HG03354 (cell line): Measurements from ENCODE around the gene GPR150.

Experiments used
- ATAC-seq: cut with Tn5 transposase; IDR thresholded peaks from one replicate; pipeline ENCODE4 v1.9.1; 2021; ENCODE audit warnings: mild to moderate bottlenecking; ENCODE audit not compliant: unreplicated experiment, poor library complexity, severe bottlenecking

Gene GPR150

DNA sequence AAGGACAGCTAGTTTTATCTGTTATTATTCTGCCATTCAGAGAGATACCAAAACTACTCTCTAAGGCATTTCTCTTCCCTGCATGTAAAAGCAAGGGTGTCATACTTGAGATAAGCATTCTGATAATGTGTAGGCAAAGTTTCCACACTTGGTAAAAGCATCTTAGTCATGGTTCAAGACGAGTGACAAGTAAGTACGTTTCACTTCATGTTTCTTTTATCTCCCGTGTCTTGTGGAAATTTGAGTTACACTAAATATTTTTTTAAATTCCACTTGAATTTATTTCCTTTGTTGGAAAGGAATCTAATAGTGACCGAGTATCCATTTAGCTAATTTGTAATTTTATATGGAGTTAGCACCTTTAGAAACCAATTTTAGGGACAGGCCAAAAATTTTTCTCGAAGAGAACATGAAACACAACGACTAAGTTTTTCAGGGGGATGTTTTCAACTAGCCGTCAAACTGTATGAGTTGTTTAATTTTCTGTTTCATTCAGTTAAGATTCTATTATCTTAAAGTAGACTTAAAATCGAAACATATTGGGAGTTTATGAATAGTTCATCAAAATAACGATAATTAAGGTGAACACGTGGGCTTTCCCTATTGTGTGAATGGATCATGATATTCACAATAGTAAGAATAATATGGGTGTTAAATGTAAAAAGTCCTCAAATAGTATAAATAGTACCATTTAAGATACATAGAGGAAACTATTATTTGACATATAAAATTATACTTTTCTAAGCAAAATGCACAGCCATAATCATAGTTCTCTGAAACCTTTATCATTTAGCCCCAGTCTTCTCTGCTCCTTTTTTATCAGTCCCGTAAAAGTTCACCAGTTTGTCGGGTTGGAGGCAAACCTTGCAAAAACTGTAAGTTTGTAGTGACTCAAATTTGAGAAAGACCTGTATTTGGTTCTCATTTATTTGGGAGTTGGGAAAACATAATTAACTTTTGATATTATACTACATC, 28.3 kb downstream of the GPR150 start:
- ATAC-seq, result no peak

- no peak for ATAC-seq
Observed at GRCh38 chr5:95649274-95649673, 29.4 kb downstream of the GPR150 start.

- no peak for ATAC-seq
Observed at GRCh38 chr5:95649842-95650620, 30.1 kb downstream of the GPR150 start.

GRCh38 chr5:95652849-95653248, 33.0 kb downstream of the GPR150 start:
- ATAC-seq, result no peak

DNA sequence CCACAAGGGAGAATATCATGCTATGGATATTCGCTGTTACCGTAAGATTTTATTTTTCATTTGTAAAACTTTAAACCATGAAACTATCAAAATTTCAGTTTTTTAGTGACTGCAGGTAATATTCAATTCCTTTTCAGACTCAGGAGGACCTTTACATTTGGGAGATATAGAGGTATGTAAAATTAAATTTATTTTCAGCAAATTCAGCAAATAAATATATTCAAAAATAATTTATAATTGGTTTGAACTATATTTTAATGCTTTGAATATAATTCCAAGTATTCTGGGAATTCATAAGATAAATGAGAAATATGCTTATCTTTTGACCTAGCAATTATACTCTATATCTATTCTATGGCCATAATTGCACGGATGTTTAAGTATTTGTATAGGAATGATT, 34.3 kb downstream of the GPR150 start:
- no peak for ATAC-seq

DNA sequence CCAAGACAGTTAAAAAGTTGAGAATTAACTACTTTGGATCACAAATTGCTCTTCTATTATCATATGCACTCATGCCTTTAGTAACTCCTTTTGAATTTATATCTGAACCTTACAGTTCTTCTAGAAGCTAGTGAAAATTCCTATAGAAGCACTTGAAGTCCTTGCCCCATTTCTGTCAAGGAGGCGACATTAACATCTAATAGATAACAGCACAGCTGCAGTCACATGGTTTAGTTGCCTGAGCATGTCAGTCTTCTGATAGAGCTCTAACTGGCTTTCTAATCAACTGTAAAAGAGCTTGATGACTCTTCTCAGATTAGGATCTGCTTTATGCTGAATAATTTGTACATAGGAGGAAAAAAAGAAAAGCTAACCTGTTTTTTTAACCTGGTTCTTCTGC, 35.7 kb downstream of the GPR150 start:
- no peak for ATAC-seq

- no peak for ATAC-seq
Observed at GRCh38 chr5:95660060-95660459, 40.2 kb downstream of the GPR150 start.

DNA sequence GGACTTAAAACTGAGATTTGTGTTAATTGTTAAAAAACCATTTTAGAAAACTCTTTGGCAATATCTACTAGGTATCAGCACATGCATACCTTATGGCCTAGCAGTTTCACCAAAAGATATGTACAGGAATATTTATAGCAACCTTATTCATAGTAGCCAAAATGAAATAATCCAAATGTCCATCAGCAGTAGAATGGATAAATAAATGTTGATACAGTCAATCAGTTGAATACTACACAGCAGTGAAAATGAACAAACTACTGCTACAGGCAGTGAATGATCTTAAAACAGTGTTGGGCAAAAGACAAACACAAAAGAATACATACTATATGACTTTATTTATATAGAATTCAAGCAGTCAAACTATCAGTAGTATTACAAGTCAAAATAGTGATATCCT, 43.1 kb downstream of the GPR150 start:
- no peak for ATAC-seq

GRCh38 chr5:95664204-95664786, 44.4 kb downstream of the GPR150 start:
- peak; percentile 53 for ATAC-seq

- no peak for ATAC-seq
Observed at GRCh38 chr5:95667061-95667618, 47.3 kb downstream of the GPR150 start.

DNA sequence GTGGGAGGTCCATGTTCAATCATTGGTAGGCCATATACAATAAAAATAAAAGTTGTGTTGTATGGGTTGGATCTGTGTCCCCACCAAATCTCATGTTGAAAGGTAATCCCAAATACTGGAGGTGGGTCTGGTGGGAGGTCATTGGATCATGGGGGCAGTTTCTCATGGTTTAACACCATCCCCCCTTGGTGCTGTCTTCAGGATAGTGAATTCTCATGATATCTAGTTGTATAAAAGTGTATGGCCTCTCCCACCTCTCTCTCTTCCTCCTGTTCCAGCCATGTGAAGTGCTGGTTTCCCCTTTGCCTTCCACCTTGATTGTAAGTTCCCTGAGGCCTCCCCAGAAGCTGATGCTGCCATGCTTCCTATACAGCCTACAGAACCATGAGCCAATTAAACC, 47.8 kb downstream of the GPR150 start:
- ATAC-seq, result no peak

DNA sequence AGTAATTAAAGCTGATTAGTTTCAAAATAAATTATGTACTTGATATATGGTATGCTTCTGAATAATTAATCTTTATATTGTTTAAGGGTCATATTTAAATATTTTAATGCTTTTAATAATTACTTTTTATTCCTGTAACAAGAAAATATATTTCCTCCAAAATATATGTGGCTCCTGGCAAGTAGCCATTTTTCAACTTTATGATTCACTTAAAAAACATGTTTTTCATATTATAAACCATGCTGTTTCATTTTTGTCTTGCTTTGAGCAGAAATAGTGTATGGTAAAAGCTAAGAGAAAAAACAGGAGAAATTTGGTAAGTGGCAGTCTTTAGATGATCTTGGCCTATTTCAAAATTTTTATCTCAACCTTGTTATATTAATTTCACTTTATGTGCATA, 48.3 kb downstream of the GPR150 start:
- ATAC-seq, result no peak

DNA sequence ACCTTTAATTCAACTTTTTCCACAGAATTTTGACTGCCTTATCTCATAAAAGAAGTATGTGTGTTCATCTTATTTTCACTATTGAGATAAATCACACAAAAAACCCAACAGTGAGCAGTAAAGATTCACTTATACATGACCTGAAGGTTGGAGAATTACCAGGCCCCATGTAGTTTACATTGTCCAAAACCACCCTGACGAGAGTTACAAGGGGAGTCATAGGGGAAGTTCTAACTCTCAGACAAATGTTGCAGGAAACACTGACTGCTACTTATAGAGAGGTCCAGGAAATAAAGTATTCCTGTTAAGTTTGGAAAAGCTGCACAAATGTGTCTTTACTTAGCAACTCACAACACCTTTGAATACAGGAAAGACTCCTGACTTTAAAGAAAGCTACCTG, 48.8 kb downstream of the GPR150 start:
- no peak for ATAC-seq

DNA sequence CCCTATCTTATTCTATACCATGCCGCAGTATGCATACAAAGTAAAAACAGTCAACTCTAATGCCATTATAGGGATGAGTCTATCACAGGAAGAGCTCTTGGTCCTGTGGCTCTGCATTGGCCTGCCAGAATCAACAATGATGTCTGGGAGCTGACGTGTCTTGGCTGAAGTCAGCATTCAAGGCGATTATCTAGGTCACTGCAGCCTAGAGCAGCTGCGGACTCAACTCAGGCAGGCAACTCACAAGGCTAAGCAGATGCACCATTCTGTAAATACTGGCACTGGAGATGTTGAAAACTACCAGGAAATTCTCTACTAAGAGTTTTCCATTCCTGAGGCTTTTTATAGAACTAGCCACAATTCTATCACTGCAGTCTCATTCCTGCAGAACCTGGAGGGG, 49.7 kb downstream of the GPR150 start:
- no peak for ATAC-seq

GRCh38 chr5:95669985-95670384, 50.1 kb downstream of the GPR150 start:
- ATAC-seq, result no peak

DNA sequence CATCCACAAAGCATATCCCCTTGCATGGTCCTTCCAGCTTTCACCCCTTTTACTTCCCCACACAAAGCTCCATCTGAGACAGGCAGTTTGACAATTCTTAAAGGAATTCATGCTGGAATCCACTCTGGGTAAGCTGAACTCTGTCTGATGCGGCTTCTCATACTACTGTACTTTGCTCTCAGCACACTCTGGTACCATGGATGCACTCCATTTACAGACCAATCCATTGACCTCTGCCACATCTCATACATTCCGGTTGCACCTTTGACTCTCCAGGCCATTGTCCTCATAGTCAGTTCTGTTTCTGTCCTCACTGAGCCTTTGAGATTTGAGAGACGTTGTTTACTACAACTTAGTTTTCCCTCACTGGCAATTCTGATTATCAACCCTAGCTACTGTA, 50.7 kb downstream of the GPR150 start:
- ATAC-seq, result no peak
